Stimulated activated CD8-positive, alpha-beta memory T cell treated with anti-CD3 and anti-CD28 coated beads, Interleukin-15, amount 100 ng/mL, for 1 hour (primary cell): Measurements from ENCODE around the gene JADE1.

ENCODE experiments used
- DNase-seq: peaks from one replicate; pipeline ENCODE4 v3.0.0-alpha.2; 2020; ENCODE audit warnings: low read depth

JADE1 gene

GRCh38 chr4:128844931-128845330 lies 35.4 kb downstream of the JADE1 start:
- DNase-seq: no peak

DNA sequence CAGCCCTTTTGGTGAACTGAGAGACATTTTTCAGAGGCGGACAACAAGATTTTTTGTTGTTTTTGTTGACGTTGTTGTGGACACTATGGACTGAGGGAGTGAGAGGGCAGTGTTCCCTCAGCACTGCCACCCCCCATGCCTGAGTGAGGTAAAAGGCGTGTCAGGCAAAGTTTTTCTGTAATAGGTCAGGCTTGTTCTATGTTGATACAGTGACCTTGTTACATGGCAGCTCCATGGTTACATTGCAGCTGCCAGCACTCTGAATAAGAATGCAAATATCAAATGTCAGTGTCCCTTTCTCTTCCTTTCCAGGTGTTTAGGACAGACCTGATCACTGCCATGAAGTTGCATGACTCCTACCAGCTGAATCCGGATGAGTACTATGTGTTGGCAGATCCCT lies 36.6 kb downstream of the JADE1 start:
- DNase-seq: no peak

GRCh38 chr4:128847082-128847724 lies 37.7 kb downstream of the JADE1 start:
- DNase-seq: no peak

DNA sequence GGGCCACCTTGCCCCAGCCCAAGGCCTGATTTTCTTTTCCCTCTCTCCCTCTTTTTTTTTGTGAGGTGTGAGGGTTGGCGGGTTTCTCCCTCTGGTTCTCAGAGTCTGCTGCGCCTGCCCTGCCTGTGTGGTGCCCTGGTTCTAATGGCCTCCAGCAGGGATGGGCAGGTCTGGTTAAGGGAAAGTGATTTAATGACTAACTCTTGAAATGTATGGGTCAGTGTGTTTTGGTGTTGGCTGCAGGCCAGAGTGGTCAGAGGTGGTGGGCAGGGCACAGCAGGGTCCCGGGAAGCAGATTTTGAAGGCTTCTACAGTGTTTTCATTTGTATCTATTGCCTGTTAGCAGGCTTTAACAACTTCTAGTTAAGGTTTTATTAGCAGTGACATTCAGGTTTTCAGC lies 39.0 kb downstream of the JADE1 start:
- DNase-seq: no peak

- DNase-seq: no peak
Measured at GRCh38 chr4:128850252-128850651, 40.8 kb downstream of the JADE1 start.

DNA sequence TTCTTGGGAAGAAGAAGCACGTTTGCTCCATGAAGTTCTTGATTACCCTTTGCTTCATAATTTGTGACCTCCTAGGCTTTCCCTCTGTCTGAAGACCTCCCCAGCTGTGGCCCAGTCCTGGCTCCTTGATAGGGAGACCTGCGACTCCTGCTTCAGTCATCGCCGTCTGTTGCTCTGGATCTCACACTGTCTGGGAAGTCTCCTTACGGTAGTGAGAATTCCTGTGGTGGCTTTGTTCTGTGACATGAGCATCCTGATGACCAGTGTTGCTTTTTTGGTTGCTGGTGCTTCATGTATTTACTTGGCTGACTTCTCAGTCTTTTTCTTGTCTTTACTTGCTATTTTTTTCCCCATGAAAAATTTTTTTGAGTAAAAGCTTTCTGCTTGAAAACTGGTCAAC lies 44.2 kb downstream of the JADE1 start:
- no peak for DNase-seq

GRCh38 chr4:128854433-128854832 lies 44.9 kb downstream of the JADE1 start:
- no peak for DNase-seq

DNA sequence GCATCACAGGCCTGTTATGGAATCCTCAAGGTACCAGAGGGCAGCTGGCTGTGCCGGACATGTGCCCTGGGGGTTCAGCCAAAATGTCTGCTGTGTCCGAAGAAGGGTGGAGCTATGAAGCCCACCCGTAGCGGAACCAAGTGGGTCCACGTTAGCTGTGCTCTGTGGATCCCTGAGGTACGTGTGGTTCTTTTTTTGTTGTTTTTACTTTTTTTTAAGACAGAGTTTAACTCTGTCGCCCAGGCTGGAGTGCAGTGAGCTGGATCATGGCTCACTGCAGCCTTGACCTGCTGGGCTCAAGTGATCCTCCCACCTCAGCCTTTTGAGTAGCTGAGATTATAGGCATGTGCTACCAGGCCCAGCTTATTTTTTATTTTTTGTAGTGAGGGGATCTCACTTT lies 46.1 kb downstream of the JADE1 start:
- no peak for DNase-seq

- DNase-seq: no peak
Measured at GRCh38 chr4:128856246-128856645, 46.7 kb downstream of the JADE1 start.

DNA sequence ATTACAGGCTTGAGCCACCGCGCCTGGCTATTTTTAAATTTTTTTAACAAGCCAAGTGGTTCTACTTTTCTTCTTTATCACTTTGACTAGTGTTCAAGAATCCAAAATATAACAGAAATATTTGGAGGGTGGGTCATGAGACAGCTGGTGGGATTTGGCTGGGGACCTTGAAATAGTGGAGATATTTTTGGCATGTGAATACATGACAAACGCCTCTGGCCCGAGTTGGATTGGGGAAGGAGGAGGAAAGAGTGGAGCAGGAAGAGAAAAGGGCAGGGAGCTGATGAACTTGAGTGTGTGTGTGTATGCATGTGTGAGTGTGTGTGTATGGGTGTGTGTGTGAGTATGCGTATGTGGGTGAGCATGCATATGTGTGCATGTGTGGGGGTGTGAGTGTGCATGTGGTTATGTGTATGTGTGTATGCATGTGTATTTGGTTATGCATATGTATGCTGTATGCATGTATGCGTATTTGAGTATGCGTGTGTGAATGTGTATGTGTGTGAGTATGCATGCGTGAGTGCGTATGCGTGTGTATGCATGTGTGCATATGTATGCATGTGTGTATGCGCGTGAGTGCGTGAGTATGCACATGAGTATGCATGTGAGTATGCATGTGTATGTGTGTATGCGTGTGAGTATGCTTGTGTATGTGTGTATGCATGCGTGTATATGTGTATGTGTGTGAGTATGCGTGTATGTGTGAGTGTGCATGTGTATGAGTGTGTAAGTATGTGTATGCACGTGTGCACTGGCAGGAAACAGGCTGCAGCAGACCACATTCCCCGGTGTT lies 49.6 kb downstream of the JADE1 start:
- no peak for DNase-seq

DNA sequence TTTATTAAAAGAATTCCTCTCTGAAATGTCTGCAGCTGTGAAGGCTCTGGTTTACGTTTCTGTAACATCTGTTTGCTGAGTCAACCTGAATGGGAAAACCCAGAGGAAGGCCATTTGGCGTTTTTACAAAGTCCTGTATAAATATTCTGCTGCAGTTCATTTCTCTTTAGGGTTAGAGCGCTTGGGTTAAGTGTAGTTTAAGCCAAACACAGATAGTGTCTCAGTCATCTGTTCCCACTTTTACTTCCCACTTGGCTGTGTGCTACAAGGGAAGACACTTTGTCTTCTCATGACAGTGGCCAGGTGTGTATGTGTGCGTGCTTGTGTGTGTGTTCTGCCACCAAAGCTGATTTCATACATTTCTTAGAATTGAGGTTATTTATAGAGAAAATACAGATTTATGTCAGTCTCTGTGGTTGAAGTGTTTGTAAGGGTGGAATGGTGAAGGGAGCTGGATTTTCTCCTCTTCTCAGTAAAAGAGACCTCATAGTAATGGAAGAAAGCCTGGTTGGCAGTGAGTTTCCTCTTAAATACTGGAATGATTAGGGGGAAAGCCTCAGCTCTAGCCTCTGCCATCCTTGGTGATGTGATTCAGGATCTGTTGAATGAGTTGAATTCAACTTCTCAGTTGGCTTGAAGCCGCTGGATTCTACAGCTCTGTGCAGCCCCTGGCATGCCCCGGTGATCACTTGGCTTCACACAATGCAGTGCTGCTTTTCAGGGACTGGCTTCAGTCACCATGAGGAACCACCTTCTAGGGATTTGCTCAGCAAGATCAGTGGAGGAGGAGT lies 50.6 kb downstream of the JADE1 start:
- DNase-seq: no peak

DNA sequence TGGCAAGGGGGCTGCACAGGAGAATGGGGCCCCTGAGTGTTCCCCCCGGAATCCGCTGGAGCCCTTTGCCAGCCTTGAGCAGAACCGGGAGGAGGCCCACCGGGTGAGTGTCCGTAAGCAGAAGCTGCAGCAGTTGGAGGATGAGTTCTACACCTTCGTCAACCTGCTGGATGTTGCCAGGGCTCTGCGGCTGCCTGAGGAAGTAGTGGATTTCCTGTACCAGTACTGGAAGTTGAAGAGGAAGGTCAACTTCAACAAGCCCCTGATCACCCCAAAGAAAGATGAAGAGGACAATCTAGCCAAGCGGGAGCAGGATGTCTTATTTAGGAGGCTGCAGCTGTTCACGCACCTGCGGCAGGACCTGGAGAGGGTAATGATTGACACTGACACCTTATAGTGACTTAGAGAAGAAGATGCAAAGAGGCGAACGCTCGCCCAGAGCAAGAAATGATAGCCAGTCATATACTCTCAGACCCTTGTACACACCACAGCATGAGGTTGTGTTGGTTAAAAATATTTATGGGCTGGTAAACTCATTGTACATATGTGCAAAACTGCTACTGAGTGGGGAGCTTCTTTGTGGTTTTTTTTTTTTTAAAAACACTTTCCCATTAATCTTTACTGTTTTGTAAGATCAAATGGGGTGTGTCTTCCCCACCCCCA lies 52.5 kb downstream of the JADE1 start:
- DNase-seq: no peak

- DNase-seq: no peak
Measured at GRCh38 chr4:128862608-128863311, 53.3 kb downstream of the JADE1 start.

GRCh38 chr4:128863312-128864075 lies 54.0 kb downstream of the JADE1 start:
- DNase-seq: peak; percentile 48

- DNase-seq: no peak
Measured at GRCh38 chr4:128865132-128865531, 55.6 kb downstream of the JADE1 start.

DNA sequence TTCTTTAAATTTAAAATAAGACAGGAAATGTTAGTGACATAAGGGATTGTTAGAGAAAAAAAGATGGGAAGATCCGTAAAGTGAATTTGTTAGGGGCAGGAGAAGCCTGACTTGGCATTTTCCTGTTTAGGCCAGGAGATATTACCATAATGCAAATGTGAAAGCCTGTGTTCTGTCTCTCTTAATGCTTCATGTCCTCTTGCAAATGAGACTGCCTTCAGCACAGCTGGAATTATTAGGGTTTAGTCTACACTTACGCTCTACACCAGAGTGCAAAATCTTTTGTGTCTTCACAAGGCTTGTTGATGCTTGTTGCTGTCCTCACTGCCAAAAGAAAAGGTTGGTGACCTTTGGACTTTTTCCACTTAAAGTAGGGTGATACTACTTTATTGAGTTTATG lies 56.8 kb downstream of the JADE1 start:
- DNase-seq: no peak

DNA sequence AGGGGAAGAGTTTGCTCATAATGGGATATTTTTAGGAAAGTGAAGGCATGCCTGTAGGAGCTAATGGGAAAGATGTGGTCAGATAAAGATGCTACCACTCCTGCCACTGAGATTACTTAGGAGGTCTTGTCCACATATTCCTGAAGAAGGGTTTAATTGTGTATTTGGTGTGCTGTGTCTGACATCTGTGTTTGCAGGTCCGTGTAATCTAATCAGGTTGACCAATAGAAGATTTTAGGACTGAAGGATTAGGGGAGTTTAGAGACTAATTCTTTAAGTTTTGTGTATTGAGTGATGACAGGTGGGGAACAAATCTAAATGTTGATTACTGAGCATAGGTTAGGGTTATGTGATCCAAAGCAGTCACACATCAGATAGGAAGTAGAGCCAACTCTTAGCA lies 57.2 kb downstream of the JADE1 start:
- DNase-seq: no peak

- DNase-seq: no peak
Measured at GRCh38 chr4:128868758-128869157, 59.3 kb downstream of the JADE1 start.

DNA sequence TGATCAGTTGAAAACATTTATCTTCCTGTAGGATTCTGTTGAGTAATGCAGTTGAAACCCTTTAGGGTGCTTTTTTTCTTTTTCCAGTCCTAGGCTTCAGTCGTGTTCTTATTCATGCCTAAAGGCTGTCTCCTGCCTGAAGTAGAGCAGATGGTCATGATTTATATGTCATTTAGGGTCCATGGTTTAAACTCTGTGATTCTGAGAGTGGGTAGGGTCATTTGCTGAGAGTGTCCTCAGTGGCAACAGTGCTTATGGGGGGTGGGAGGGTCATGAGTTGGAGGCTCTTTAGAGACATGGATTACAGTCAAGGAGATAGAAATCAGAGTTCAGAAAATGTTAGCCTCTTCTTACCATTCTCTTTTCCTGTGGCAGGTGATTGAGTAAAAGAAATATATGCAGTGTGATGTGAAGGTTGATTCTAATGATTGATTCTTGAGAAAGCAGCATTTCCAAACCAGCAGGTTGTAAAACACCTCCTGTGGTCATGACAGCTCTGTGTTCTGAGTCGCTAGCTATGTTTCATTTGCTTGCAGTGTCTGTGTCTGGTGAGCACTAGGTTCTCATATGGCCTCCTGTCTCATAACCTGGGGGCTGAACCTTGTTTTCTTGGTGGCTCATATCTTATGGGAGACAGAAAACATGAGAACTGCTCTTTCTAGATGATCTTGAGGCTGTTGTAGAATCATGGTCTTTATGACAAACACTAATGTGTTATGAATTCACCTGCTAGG lies 60.4 kb downstream of the JADE1 start:
- DNase-seq: no peak

- no peak for DNase-seq
Measured at GRCh38 chr4:128871948-128872347, 62.4 kb downstream of the JADE1 start.
